ENCODE results near the gene DNAH2. TPM values are rescaled to one million over a fixed set of nuclear protein-coding genes. Genes with fewer than 3 reads are reported as not detected.

The DNAH2 gene
- total and polyA plus RNA-seq, 9 of the 15 experiments (the other 6 are each of a cell fraction or from before 2014, with no cell fraction given): 0.03 TPM; not detected in 8

DNA sequence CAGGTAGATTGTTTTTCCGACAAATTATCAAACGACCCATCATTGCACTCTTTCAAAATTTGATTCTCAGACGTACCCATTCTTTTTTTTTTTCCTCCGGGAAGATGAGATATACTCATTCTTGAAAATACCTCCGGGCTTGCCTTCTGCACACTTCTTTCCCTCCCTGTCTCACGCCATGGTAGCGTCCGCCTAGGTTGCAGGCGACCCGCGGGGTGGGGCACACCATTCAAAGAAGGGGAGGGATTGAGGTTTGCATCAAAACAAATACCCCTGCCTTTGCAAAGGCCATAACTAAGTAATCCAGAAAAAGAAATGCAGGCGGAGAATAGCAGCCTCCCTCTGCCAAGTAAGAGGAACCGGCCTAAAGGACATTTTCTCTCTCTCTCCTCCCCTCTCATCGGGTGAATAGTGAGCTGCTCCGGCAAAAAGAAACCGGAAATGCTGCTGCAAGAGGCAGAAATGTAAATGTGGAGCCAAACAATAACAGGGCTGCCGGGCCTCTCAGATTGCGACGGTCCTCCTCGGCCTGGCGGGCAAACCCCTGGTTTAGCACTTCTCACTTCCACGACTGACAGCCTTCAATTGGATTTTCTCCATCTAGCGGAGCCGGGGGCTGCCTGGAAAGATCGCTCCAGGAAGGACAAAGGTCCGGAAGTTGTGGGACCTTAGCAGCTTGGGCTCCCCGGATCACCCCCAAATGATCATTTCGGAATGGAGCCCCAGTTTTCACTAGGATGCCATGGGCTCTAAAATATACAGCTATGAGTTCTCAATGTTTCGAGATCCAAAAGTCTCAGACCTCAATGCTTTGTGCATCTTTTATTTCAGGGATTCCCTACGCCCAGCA lies 31.1 kb upstream of the DNAH2 start:
- BruUV-seq (replicated peaks): TSS peak; percentile 79
- peaks cover 66% of the 10 kb centered on the region for H3K79me2 ChIP-seq (ENCODE audit: control insufficient read depth, insufficient read depth, low read length)
- no peak overlapping the region; the same call in 1 of the 2 replicates for H2AFZ ChIP-seq (ENCODE audit: low read depth, low read length)
- peak overlapping the region; percentile 95 to 96 for H3K9ac ChIP-seq (ENCODE audit: insufficient read depth in 1 of 2, low read depth in 2 of 2, low read length in 2 of 2)
- intact Hi-C loops (cut with micrococcal nuclease) (loop anchor here (5.0 kb wide), 1 partner anchor 99 kb away; no protein-coding TSS in a partner anchor), in situ Hi-C loops (cut with MboI) (loop anchor here (5.0 kb wide), 1 partner anchor 54 kb away; the partner anchor contains the start of gene SHBG)
- ChIA-PET POLR2A (interaction anchor here (0.6 to 7.3 kb wide), 50 partner anchors 9 to 570 kb away, joined by 3 to 67 read pairs (median 5); partner anchors contain the start of genes ATP1B2, CD68, DNAH2 and EFNB3), CTCF (ENCODE audit: low intra/inter-chr PET ratio) (interaction anchor here (1.1 to 2.7 kb wide), 3 partner anchors 52 to 100 kb away, joined by 3 to 18 read pairs (median 3); no protein-coding TSS in a partner anchor)
- no peaks in the 10 kb centered on the region for H4K20me1 ChIP-seq (replicated peaks; ENCODE audit: control insufficient read depth, insufficient read depth, low read length)
- H3K9me3 ChIP-seq (replicated peaks; ENCODE audit: control insufficient read depth, insufficient read depth, low read depth, low read length): no peaks in the 10 kb centered on the region
- peaks cover 27% of the 10 kb centered on the region for H3K36me3 ChIP-seq (ENCODE audit: control insufficient read depth, insufficient read depth, low read length)
- H3K4me3 ChIP-seq: peak overlapping the region; percentile 78
- ATAC-seq (peak; percentile 54), DNase-seq (ENCODE audit: extremely low read depth in 1 of 4, low spot score in 3 of 4) (peak; percentile 43 to 85 (median 62)), FAIRE-seq (peak; percentile 37)
- H3K27me3 ChIP-seq (ENCODE audit: control insufficient read depth in 2 of 2, insufficient read depth in 2 of 2, low read length in 2 of 2): no peaks in the 10 kb centered on the region
- 0% methylated on average over 24 of the region's 30 CpGs for WGBS (ENCODE audit: insufficient coverage, low coverage, missing lambda C conversion rate)
- peak overlapping the region; percentile 99 for H3K4me2 ChIP-seq (ENCODE audit: insufficient read depth, low read length)
- no peaks in the 10 kb centered on the region for H3K9me1 ChIP-seq (ENCODE audit: control insufficient read depth, insufficient read depth, low read length)
- H3K27ac ChIP-seq (ENCODE audit: extremely low read depth, low read depth, low read length): peak overlapping the region; percentile 99
- H3K4me1 ChIP-seq (replicated peaks in 1 of 2; ENCODE audit: control insufficient read depth in 2 of 2, insufficient read depth in 2 of 2, low read length in 2 of 2): peaks cover 6 to 21% of the 10 kb centered on the region in 2 experiments; a peak in 3 of 5 replicates
- TF ChIP-seq GABPA (tag; conservative IDR thresholded peaks at IDR 0.05; ENCODE audit: low read depth) (peak; percentile 87), FOXM1 (IDR thresholded peaks at IDR 0.05; ENCODE audit: low read depth) (0 out of 2 replicates have a peak, but pooled peaks have one; percentile 33), FOXM1 (CRISPR knock-in tag; IDR thresholded peaks at IDR 0.05; ENCODE audit: low read depth) (no peak), ZSCAN32 (CRISPR knock-in tag; IDR thresholded peaks at IDR 0.05) (peak; percentile 57; the same call in 1 of the 2 replicates), NUFIP1 (IDR thresholded peaks at IDR 0.05; ENCODE audit: partially characterized antibody) (peak; percentile 91), TOE1 (IDR thresholded peaks at IDR 0.05; ENCODE audit: borderline replicate concordance) (peak; percentile 90; the same call in 1 of the 2 replicates), TOE1 (CRISPR knock-in tag; IDR thresholded peaks at IDR 0.05; ENCODE audit: borderline replicate concordance, low read depth) (no peak), TCF7L2 (IDR thresholded peaks at IDR 0.05; ENCODE audit: low read depth, low read length) (peak; percentile 89), POLR2B (IDR thresholded peaks at IDR 0.05; ENCODE audit: low read depth, partially characterized antibody) (peak; percentile 78)
- TF ChIP-seq, protein P1, sequence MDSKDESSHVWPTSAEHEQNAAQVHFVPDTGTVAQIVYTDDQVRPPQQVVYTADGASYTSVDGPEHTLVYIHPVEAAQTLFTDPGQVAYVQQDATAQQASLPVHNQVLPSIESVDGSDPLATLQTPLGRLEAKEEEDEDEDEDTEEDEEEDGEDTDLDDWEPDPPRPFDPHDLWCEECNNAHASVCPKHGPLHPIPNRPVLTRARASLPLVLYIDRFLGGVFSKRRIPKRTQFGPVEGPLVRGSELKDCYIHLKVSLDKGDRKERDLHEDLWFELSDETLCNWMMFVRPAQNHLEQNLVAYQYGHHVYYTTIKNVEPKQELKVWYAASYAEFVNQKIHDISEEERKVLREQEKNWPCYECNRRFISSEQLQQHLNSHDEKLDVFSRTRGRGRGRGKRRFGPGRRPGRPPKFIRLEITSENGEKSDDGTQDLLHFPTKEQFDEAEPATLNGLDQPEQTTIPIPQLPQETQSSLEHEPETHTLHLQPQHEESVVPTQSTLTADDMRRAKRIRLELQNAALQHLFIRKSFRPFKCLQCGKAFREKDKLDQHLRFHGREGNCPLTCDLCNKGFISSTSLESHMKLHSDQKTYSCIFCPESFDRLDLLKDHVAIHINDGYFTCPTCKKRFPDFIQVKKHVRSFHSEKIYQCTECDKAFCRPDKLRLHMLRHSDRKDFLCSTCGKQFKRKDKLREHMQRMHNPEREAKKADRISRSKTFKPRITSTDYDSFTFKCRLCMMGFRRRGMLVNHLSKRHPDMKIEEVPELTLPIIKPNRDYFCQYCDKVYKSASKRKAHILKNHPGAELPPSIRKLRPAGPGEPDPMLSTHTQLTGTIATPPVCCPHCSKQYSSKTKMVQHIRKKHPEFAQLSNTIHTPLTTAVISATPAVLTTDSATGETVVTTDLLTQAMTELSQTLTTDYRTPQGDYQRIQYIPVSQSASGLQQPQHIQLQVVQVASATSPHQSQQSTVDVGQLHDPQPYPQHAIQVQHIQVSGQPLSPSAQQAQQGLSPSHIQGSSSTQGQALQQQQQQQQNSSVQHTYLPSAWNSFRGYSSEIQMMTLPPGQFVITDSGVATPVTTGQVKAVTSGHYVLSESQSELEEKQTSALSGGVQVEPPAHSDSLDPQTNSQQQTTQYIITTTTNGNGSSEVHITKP (IDR thresholded peaks at IDR 0.05; ENCODE audit: partially characterized antibody): peak; percentile 100
- TF ChIP-seq, protein P2, sequence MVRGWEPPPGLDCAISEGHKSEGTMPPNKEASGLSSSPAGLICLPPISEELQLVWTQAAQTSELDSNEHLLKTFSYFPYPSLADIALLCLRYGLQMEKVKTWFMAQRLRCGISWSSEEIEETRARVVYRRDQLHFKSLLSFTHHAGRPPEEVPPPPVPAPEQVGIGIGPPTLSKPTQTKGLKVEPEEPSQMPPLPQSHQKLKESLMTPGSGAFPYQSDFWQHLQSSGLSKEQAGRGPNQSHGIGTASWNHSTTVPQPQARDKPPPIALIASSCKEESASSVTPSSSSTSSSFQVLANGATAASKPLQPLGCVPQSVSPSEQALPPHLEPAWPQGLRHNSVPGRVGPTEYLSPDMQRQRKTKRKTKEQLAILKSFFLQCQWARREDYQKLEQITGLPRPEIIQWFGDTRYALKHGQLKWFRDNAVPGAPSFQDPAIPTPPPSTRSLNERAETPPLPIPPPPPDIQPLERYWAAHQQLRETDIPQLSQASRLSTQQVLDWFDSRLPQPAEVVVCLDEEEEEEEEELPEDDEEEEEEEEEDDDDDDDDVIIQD (CRISPR knock-in tag; IDR thresholded peaks at IDR 0.05): no peak
- TF ChIP-seq, protein P3, sequence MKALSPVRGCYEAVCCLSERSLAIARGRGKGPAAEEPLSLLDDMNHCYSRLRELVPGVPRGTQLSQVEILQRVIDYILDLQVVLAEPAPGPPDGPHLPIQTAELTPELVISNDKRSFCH (CRISPR knock-in tag; IDR thresholded peaks at IDR 0.05): no peak
- TF ChIP-seq, protein P3 (tag; IDR thresholded peaks at IDR 0.05): no peak

Measured in K562 (cell line).